NCI-H1694 (cell line): ENCODE data around the gene NUBP2.
A peak's percentile ranks its signal among the peaks of the same experiment; 100 is the strongest.

Source experiments
- DNase-seq: peaks from one replicate; lab custom pipeline; 2025; lab: John Stamatoyannopoulos, UW

NUBP2 gene, protein sequence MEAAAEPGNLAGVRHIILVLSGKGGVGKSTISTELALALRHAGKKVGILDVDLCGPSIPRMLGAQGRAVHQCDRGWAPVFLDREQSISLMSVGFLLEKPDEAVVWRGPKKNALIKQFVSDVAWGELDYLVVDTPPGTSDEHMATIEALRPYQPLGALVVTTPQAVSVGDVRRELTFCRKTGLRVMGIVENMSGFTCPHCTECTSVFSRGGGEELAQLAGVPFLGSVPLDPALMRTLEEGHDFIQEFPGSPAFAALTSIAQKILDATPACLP

DNA sequence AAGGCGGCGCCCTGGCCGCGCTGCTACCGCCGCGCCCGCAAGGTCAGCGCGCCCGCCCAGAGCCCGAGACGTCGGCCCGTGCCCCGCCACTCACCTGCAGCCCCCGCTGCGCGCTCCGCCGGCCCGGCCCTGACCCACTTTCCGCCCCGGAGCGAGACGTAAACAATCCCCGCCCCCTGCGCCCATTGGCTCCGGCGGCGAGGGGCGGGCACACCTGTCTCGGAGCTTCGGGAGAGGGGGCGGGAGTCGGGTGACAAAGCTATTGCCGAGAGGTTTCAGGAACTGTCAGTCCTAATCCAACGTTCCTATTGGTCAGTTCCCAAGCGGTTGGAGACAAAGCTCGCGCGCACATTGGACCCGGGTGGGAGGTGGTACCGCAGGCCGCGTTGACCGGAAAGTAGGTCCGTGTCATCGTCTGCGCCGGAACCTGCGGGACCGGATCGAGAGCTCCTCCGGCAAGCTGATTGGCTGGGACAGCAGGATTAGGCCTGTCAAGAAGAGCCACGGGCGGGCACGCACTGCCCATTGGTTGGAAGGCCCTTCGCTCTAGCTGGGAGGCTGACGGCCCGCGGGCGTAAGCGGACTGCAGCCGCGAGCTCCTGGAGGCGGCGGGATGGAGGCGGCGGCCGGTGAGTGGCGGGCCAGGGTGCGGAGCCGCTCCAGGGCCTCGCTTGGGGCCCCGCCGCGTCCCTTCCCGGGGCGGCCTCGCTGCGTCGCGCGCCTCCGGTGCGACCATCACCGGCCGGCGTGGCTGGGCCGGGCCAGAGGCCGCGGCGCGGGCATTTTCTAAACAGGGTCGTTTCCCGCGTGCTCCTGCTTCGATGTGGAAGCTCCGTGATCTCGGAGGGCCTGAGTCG is at the start of gene NUBP2, which contains the start of gene SPSB3:
NUBP2 (plus strand) TSS at position 553 of the 857 bp plus-strand sequence; CDS start at position 614, 61 bp downstream.
SPSB3 (minus strand) TSS at position 164 of the 857 bp plus-strand sequence. CDS start 1,088 bp downstream, outside the sequence.
- peak; percentile 98 for DNase-seq

DNA sequence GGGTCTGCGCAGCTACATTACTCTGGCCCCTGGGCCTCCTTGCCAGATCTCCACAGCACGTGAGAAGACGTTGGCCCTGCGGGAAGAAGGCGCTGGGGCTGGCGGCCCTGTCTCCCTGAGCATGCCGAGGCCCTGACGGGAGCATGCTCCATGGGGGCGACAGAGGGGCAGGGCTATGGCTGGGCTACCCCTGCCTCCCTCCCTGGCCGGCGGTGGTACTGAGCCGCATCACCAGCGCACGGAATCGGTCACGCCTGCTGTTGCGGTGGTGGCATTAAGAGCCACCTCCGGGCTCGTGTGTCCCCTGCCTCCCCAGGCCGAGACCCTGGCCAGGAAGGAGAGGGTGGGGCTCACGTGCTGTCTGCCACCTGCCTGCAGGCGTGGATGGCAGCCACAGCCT is 48.6 kb upstream of the NUBP2 start:
- DNase-seq: no peak

DNA sequence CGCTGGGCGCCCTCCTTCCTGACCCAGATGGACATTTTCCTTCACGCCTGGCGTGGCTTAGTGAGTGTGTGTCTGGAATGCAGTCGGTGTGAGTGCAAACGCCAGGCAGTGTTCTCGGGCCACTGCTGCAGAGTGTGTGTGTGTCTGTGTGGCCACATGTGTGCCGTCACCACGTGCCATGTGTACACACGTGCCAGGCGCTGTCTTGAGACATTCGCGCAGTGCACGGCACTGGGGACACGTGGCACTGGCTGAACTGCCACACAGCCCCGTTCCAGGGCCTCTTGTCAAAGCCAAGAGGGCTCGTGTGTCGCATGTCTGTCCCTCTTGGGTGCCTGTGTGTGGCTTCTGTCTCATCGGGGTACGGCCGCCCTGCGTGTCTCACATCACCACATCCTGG is 47.9 kb upstream of the NUBP2 start:
- no peak for DNase-seq

DNA sequence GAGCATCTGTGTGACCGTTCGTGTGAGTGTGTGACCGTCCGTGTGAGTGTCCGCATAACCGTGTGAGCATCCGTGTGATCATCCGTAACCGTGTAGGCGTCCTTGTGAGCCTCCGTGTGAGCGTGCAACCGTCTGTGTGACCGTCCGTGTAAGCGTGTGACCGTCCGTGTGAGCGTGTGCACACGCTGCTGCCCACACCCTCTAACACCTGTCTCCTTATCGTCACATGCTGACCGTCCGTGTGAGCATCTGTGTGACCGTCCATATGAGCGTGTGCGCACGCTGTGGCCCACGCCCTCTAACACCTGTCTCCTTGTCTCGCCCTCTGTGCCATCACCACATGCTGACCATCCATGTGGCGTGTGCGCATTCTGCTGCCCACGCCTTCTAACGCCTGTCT is 42.5 kb upstream of the NUBP2 start:
- DNase-seq: no peak

- DNase-seq: no peak
Observed at GRCh38 chr16:1740781-1741490, 41.8 kb upstream of the NUBP2 start.

DNA sequence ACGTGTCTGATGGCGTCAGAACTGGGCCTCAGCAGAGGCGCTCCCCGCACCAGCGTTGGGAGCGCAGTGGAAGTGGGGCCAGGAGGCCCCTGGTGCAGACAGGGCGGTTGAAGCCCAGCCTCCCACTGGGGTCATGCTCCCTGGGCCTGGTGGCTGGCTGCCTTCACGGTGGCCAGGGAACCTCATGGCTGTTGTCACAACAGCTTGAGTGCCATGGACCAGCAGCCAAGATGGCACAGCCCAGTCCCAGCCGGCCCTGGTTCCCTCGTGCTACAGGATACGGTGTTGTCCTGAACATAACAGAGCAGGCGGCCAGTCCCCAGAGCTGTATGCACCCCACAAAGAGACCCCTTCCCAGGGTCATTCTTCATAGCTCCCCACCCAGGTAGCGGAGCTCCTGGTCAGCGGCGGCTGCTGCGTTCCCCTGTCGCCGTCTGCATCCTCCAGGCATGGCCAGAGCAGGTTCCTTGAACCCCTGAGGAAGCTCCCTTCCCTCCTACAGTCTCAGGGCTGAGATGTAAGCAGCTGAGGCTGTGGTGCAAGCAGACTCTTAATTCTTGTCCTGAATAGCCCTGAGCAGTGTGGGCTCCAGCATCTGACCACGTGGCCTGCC is 41.1 kb upstream of the NUBP2 start:
- no peak for DNase-seq

- DNase-seq: no peak
Observed at GRCh38 chr16:1743376-1744337, 39.1 kb upstream of the NUBP2 start.

GRCh38 chr16:1744338-1744840 is 38.4 kb upstream of the NUBP2 start:
- no peak for DNase-seq

- no peak for DNase-seq
Observed at GRCh38 chr16:1745181-1745899, 37.4 kb upstream of the NUBP2 start.

GRCh38 chr16:1745900-1746692 is 36.7 kb upstream of the NUBP2 start:
- no peak for DNase-seq

- no peak for DNase-seq
Observed at GRCh38 chr16:1746693-1747195, 36.0 kb upstream of the NUBP2 start.

DNA sequence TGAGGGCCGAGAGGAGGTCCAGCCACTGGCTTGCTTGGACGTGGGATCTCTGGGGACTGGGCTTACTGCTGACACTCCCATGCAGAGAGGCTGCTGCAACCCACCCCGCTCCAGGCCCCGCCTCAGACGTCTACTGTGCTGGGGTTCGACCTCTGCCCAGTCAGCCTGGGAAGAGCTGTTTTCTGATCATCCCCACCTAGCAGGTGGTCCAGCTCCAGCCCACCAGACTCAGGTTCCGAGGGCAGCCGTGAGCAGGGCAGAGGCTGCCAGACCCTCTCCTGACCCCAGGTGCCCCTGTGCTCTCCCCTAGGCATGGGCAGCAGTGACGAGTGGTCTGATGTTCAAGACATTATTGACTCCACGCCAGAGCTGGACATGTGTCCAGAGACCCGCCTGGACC is 34.8 kb upstream of the NUBP2 start:
- no peak for DNase-seq

DNA sequence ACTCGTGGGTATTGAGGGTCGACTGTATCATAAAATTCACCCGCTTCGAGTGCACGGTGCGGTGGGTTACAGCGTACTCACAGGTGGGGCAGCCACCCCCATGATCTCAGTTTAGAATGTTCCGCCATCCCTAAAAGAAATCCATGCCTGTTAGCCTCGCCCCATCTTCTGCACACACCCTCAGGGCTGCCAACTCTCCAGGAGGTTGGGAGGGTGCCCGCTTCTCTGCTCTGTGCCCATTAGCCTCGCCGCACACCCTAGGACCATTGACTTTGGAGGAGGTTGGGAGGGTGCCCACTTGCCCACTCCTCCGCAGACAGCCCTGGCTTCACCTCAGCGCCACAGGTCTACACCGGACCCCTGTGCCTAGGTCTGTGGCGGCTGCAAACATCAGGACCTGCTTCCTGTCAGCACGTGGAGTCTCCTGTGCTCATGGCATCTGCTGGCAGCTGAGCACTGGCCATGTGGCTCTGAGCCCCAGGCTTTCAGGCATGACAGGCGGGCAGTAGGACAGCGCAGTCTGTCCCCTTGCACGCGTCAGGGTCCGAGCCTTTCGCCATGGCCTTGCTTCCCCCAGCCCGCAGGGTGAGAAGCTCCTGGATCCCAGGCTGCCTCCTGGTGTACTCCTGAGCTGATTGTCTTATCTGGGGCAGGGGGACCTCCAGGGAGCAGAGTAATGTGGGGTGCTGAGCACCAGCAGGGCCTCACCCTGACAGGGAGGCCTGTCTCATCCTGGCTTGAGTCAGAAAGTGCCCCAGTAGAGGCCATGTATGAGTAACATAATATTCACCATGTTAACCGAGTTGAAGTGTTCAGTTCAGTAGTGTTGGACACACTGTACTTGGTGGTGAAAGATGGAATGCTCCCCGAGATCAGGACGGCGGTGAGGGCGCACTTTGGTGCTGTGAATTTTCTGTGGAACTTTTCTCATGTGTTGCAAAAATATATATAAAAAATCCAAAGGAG is 33.3 kb upstream of the NUBP2 start:
- DNase-seq: no peak

DNA sequence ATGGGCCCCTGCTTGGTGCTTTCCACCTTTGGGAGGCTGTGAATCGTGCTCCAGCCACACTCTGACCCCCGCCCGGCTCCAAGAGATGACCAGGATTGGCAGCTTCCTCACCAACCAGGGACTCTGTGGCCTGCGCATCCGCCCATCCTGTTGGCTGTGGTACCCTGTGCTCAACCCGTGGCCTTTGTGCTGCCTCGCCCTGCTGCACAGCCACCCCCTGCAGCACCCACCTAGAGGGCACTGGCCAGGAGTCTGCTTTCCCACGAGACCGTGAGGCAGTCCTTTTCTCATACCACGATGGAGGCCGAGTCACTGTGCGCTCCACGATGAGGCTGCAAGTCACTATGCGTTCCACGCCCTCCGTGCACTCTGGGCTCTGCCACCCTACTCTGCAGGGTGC is 30.8 kb upstream of the NUBP2 start:
- DNase-seq: no peak

GRCh38 chr16:1752853-1753252 is 29.9 kb upstream of the NUBP2 start:
- no peak for DNase-seq

DNA sequence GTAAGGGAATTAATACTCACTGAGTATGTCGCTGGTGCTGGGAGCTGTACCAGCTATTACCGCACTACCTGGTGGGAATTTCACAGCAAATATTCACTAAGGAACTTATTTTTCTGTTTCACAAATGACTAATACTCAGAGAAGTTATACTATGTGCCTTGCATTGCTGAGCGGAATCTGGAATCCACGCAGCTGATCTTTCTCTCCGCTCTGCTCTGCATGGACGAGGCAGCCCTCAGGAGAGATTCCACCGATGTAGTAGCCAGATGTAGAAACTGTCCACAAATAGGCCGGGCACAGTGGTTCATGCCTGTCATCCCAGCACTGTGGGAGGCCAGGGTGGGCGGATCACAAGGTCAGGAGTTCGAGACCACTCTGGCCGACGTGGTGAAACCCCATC is 28.6 kb upstream of the NUBP2 start:
- DNase-seq: no peak

- DNase-seq: no peak
Observed at GRCh38 chr16:1757714-1758461, 24.9 kb upstream of the NUBP2 start.
